MM.1S (cell line): ENCODE measurements around the gene CDX2.

Experiments used
- CTCF ChIP-seq: fragments of 300-600 bp; sonication (generic); IDR thresholded peaks from 2 replicates; pipeline ENCODE4 v1.5.1; 2016; ENCODE audit warnings: antibody characterized with exemption, low read length, mixed read lengths
- EZH2 ChIP-seq: fragments of 300-600 bp; sonication (generic); optimal IDR thresholded peaks from 2 replicates; pipeline ENCODE3; 2017; ENCODE audit warnings: low read depth, mild to moderate bottlenecking, antibody characterized with exemption, low read length, mixed read lengths

- TF ChIP-seq CTCF (no peak), EZH2 (no peak)
Observed at GRCh38 chr13:27969082-27969865, at the start of gene CDX2.
